ENCODE results near the gene FGF21.

Gene FGF21

GRCh38 chr19:48749571-48750198 lies 5.6 kb upstream of the FGF21 start:
- no peak overlapping the region for H3K27ac ChIP-seq (ENCODE audit: poor library complexity, severe bottlenecking)
- H3K4me3 ChIP-seq (ENCODE audit: severe bottlenecking) = no peak overlapping the region
- H3K27me3 ChIP-seq (ENCODE audit: insufficient read depth, poor library complexity, severe bottlenecking) = no peaks in the 10 kb centered on the region
- no peak for TF ChIP-seq CTCF (IDR thresholded peaks at IDR 0.05; ENCODE audit: poor library complexity, severe bottlenecking)
- no peaks in the 10 kb centered on the region for H3K9me3 ChIP-seq (ENCODE audit: severe bottlenecking)
- H3K4me1 ChIP-seq (ENCODE audit: insufficient read depth, poor library complexity, severe bottlenecking) = no peaks in the 10 kb centered on the region
- H3K36me3 ChIP-seq (ENCODE audit: low read depth) = peaks cover 40% of the 10 kb centered on the region
- DNase-seq (ENCODE audit: low spot score) (no peak), ATAC-seq (ENCODE audit: low read depth) (no peak)

DNA sequence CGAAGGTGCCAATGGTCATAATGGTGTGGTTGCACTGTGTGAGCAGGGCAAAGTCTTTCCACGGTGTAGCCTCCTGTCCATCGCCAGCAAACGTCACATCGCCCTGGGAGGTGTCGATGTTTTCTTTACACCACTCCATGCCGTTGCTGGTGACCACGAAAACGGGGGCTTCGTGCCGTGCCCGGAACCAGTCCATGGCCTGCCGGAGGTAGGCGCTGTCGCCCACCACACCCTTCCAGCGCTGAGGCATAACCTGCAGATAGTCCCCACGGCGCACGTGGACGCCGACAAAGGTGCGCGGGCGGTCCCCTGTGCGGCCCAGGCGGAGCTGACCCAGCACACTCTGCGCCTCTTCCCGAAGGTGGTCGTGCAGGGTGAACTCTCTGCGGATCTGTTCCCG lies 5.0 kb upstream of the FGF21 start:
- ATAC-seq (ENCODE audit: low read depth) = no peak
- peaks cover 4% of the 10 kb centered on the region for H3K4me1 ChIP-seq (ENCODE audit: insufficient read depth, poor library complexity, severe bottlenecking)
- TF ChIP-seq CTCF (IDR thresholded peaks at IDR 0.05; ENCODE audit: poor library complexity, severe bottlenecking) = no peak

DNA sequence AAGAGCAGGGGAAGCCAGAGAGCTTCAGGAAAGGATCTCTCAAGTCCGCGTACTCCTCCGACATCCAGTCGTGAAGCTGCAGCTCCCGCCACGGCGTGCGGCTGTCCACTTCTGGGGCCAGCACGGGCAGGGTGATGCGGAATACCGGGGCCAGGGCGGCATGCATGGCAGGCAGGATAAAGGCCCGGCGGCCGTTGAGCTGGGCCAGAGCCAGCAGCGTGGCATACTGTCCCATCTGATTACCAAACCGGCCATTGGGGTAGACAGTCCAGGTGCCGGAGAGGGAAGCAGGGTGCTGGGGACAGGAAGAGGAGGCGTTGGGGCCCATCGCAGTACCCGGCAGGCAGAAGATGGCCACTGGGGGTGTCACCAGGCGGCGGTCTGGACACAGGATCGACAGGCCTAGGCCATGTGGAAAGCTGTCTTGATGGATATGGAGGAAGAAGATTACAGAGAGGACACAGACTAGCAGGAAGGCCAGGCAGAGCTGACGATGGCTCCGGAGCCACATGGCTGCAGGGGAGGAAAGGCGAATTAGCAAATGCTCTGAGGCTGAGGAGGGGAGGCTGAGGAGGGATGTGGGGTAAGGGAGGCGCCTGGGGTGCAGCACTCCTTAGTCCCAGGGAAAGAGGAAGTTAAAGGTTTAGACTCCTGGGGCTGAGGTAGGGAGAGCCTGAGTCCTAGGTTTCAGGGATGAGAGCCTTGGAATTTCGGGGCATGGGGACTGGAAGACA lies 4.4 kb upstream of the FGF21 start:
- ATAC-seq (ENCODE audit: low read depth) (no peak), DNase-seq (ENCODE audit: low spot score) (no peak)
- Histone ChIP-seq H3K36me3 (ENCODE audit: low read depth) (peaks cover 40% of the 10 kb centered on the region), H3K9me3 (ENCODE audit: severe bottlenecking) (no peaks in the 10 kb centered on the region), H3K27me3 (ENCODE audit: insufficient read depth, poor library complexity, severe bottlenecking) (no peaks in the 10 kb centered on the region), H3K4me1 (ENCODE audit: insufficient read depth, poor library complexity, severe bottlenecking) (peaks cover 7% of the 10 kb centered on the region), H3K27ac (ENCODE audit: poor library complexity, severe bottlenecking) (peak overlapping the region; percentile 70), H3K4me3 (ENCODE audit: severe bottlenecking) (no peak overlapping the region)
- no peak for TF ChIP-seq CTCF (IDR thresholded peaks at IDR 0.05; ENCODE audit: poor library complexity, severe bottlenecking)

More for the DNA sequence above, 5.0 kb upstream of the FGF21 start:
- no peaks in the 10 kb centered on the region for H3K27me3 ChIP-seq (ENCODE audit: insufficient read depth, poor library complexity, severe bottlenecking)
- peaks cover 40% of the 10 kb centered on the region for H3K36me3 ChIP-seq (ENCODE audit: low read depth)
- no peak overlapping the region for H3K27ac ChIP-seq (ENCODE audit: poor library complexity, severe bottlenecking)
- DNase-seq (ENCODE audit: low spot score) = no peak
- no peak overlapping the region for H3K4me3 ChIP-seq (ENCODE audit: severe bottlenecking)
- H3K9me3 ChIP-seq (ENCODE audit: severe bottlenecking) = no peaks in the 10 kb centered on the region

DNA sequence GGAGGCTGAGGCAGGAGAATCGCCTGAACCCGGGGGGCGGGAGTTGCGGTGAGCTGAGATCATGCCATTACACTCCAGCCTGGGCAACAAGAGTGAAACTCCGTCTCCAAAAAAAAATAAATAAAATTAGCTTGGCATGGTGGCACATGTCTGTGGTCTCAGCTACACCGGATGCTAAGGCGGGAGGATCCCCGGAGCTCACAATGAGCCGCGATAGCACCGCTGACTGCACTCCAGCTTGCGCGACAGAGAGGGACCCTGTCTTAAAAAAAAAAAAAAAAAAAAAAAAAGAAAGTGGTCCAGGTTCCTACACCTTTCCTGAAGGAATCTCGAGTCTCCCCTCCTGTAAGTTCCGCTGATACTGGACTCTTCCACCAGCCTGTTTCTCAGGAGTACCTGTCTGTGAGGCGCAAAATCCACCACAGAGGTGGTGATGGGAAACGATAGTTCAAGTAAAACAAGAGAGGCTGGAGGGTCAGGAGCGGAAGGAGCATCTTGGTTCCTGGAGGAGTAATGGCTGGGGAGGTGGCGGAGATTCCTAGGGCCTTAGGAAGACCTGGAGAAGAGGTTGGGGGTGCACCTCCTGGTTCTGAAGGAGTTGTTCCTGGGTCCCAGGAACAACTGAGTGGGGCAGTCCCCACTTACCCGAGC lies 3.4 kb upstream of the FGF21 start:
- no peak for TF ChIP-seq CTCF (IDR thresholded peaks at IDR 0.05; ENCODE audit: poor library complexity, severe bottlenecking)
- no peak; the same call in 2 of the 3 replicates for ATAC-seq (ENCODE audit: low read depth)
- Histone ChIP-seq H3K36me3 (ENCODE audit: low read depth) (peaks cover 39% of the 10 kb centered on the region), H3K4me3 (ENCODE audit: severe bottlenecking) (peak overlapping the region; percentile 65), H3K4me1 (ENCODE audit: insufficient read depth, poor library complexity, severe bottlenecking) (peaks cover 7% of the 10 kb centered on the region), H3K27ac (ENCODE audit: poor library complexity, severe bottlenecking) (peak overlapping the region; percentile 70), H3K9me3 (ENCODE audit: severe bottlenecking) (no peaks in the 10 kb centered on the region), H3K27me3 (ENCODE audit: insufficient read depth, poor library complexity, severe bottlenecking) (no peaks in the 10 kb centered on the region)
- no peak for DNase-seq (ENCODE audit: low spot score)

Data from RWPE2 (cell line).